Astrocyte (in vitro differentiated cells and primary cell): ENCODE results near the gene CMTM8. TPM values are rescaled to one million over a fixed set of nuclear protein-coding genes. Genes with fewer than 3 reads are reported as not detected.

Experiments used
- DNase-seq: peaks from one replicate; pipeline ENCODE4 v3.0.0-alpha.2; 2010; ENCODE audit warnings: low read depth
- FAIRE-seq: peaks from 2 replicates; lab custom pipeline; 2011; peaks lifted over from hg19 to GRCh38; lab: Jason Lieb, UNC
- H2AFZ ChIP-seq: 2 replicates; pipeline ENCODE4 v1.6.0; 2012; ENCODE audit warnings: low read depth, low read length, inconsistent platforms
- H3K27ac ChIP-seq: 2 replicates; pipeline ENCODE4 v1.5.1; 2011; ENCODE audit warnings: low read depth, low read length, inconsistent platforms
- H3K27me3 ChIP-seq: 2 replicates; pipeline ENCODE4 v1.6.0; 2011; ENCODE audit warnings: low read length, inconsistent platforms; ENCODE audit not compliant: insufficient read depth
- H3K36me3 ChIP-seq: 2 replicates; pipeline ENCODE4 v1.5.1; 2011; ENCODE audit warnings: low read length, inconsistent platforms; ENCODE audit not compliant: insufficient read depth
- H3K4me1 ChIP-seq: 2 replicates; pipeline ENCODE4 v1.5.1; 2011; ENCODE audit warnings: low read length, inconsistent platforms; ENCODE audit not compliant: insufficient read depth
- H3K4me2 ChIP-seq: 2 replicates; pipeline ENCODE4 v1.6.0; 2012; ENCODE audit warnings: low read length, inconsistent platforms
- H3K4me3 ChIP-seq: 2 replicates; pipeline ENCODE4 v1.5.1; 2011; ENCODE audit warnings: low read depth, mild to moderate bottlenecking, low read length, inconsistent platforms; ENCODE audit not compliant: insufficient read depth
- H3K79me2 ChIP-seq: 2 replicates; pipeline ENCODE4 v1.6.0; 2012; ENCODE audit warnings: mild to moderate bottlenecking, low read length, inconsistent platforms; ENCODE audit not compliant: insufficient read depth
- H3K9ac ChIP-seq: 2 replicates; pipeline ENCODE4 v1.6.0; 2012; ENCODE audit warnings: mild to moderate bottlenecking, low read length, inconsistent platforms
- H3K9me3 ChIP-seq: 2 replicates; pipeline ENCODE4 v1.5.1; 2012; ENCODE audit warnings: low read depth, mild to moderate bottlenecking, low read length, inconsistent platforms; ENCODE audit not compliant: insufficient read depth
- H4K20me1 ChIP-seq: 2 replicates; pipeline ENCODE4 v1.6.0; 2012; ENCODE audit warnings: low read length, inconsistent platforms; ENCODE audit not compliant: insufficient read depth
- H3K27ac Mint-ChIP-seq: one replicate; pipeline ENCODE4 v1.8.0; 2021; ENCODE audit warnings: mild to moderate bottlenecking, mixed read lengths; ENCODE audit not compliant: unreplicated experiment
- H3K27me3 Mint-ChIP-seq: one replicate; pipeline ENCODE4 v1.8.0; 2021; ENCODE audit warnings: low read depth, mixed read lengths; ENCODE audit not compliant: unreplicated experiment
- H3K36me3 Mint-ChIP-seq: one replicate; pipeline ENCODE4 v1.8.0; 2021; ENCODE audit warnings: low read depth, mixed read lengths; ENCODE audit not compliant: unreplicated experiment
- H3K4me1 Mint-ChIP-seq: one replicate; pipeline ENCODE4 v1.8.0; 2021; ENCODE audit warnings: low read depth, mixed read lengths; ENCODE audit not compliant: unreplicated experiment
- H3K4me3 Mint-ChIP-seq: one replicate; pipeline ENCODE4 v1.8.0; 2021; ENCODE audit warnings: mild to moderate bottlenecking, moderate library complexity, mixed read lengths; ENCODE audit not compliant: unreplicated experiment
- H3K9me3 Mint-ChIP-seq: one replicate; pipeline ENCODE4 v1.8.0; 2021; ENCODE audit warnings: mild to moderate bottlenecking, mixed read lengths; ENCODE audit not compliant: unreplicated experiment
- CTCF ChIP-seq: IDR thresholded peaks from 2 replicates; pipeline ENCODE4 v1.5.1; 2011; ENCODE audit warnings: low read depth, mild to moderate bottlenecking, inconsistent platforms, low read length, moderate library complexity; ENCODE audit not compliant: insufficient read depth
- EZH2 ChIP-seq: IDR thresholded peaks from 2 replicates; pipeline ENCODE4 v1.6.1; 2012; ENCODE audit warnings: mild to moderate bottlenecking, low read length, inconsistent platforms; ENCODE audit not compliant: insufficient read depth
- total RNA-seq: library from RNA; stranded (reverse); gene quantifications from 2 replicates; pipeline ENCODE4 v1.2.1, GENCODE V29; 2021

Gene CMTM8
- total RNA-seq, 1 donor from 2014 or later: 1.6 TPM

- Histone ChIP-seq H3K79me2 (peaks cover 26% of the 10 kb centered on the region), H3K4me2 (no peak overlapping the region), H3K9ac (no peak overlapping the region), H3K9me3 (no peaks in the 10 kb centered on the region), H3K27me3 (no peaks in the 10 kb centered on the region), H4K20me1 (no peaks in the 10 kb centered on the region), H3K36me3 (no peaks in the 10 kb centered on the region), H3K4me3 (no peak overlapping the region), H3K27ac (no peak overlapping the region), H3K4me1 (peaks cover 11% of the 10 kb centered on the region), H2AFZ (no peak overlapping the region)
- H3K27me3 Mint-ChIP-seq: no peaks in the 10 kb centered on the region
- no peak overlapping the region for H3K4me3 Mint-ChIP-seq
- no peak overlapping the region for H3K27ac Mint-ChIP-seq
- H3K4me1 Mint-ChIP-seq: peaks cover 13% of the 10 kb centered on the region
- TF ChIP-seq CTCF (no peak), EZH2 (no peak)
- no peaks in the 10 kb centered on the region for H3K9me3 Mint-ChIP-seq
- FAIRE-seq (no peak), DNase-seq (peak; percentile 94)
- H3K36me3 Mint-ChIP-seq: no peaks in the 10 kb centered on the region
Measured at GRCh38 chr3:32405155-32405554, 166.7 kb downstream of the CMTM8 start.

- H3K36me3 Mint-ChIP-seq: no peaks in the 10 kb centered on the region
- no peaks in the 10 kb centered on the region for H3K9me3 Mint-ChIP-seq
- no peak for FAIRE-seq
Measured at GRCh38 chr3:32405711-32406323, 167.3 kb downstream of the CMTM8 start.

More at GRCh38 chr3:32405711-32406323, 167.3 kb downstream of the CMTM8 start:
- H3K27ac Mint-ChIP-seq: no peak overlapping the region
- no peaks in the 10 kb centered on the region for H4K20me1 ChIP-seq
- H3K27me3 ChIP-seq: no peaks in the 10 kb centered on the region
- TF ChIP-seq EZH2 (no peak), CTCF (no peak)
- H3K4me3 Mint-ChIP-seq: no peak overlapping the region
- no peak overlapping the region for H3K9ac ChIP-seq
- H3K4me1 Mint-ChIP-seq: peaks cover 13% of the 10 kb centered on the region
- peaks cover 24% of the 10 kb centered on the region for H3K79me2 ChIP-seq
- H3K36me3 ChIP-seq: no peaks in the 10 kb centered on the region
- H2AFZ ChIP-seq: no peak overlapping the region
- H3K4me2 ChIP-seq: no peak overlapping the region
- no peak overlapping the region for H3K27ac ChIP-seq
- H3K4me1 ChIP-seq: peaks cover 14% of the 10 kb centered on the region
- H3K9me3 ChIP-seq: no peaks in the 10 kb centered on the region
- H3K4me3 ChIP-seq: no peak overlapping the region
- no peaks in the 10 kb centered on the region for H3K27me3 Mint-ChIP-seq
- no peak for DNase-seq
